Spleen (tissue), 7 donors: ENCODE measurements around the gene SLC26A6.

Experiments
- POLR2A ChIP-seq, 3 donors: fragments of 450-650 bp; IDR thresholded peaks; one replicate each; pipeline ENCODE4 v1.5.1; 2017; ENCODE audit warnings: antibody characterized with exemption in 3 of 3, mild to moderate bottlenecking in 1 of 3
- POLR2AphosphoS5 ChIP-seq, 3 donors: sonication (generic); formaldehyde crosslinking; IDR thresholded peaks; one replicate each; pipeline ENCODE4 v1.5.1; 2017; ENCODE audit warnings: antibody characterized with exemption in 3 of 3
- TF ChIP-seq, protein P1 (sequence below), 11 experiments: fragments of 200-600 bp in 7 of 11; fragments of 450-650 bp in 4 of 11; sonication (generic) in 4 of 11; IDR thresholded peaks in 8 of 11; conservative IDR thresholded peaks in 3 of 11; 1 replicate in 7 of 11; 2 replicates in 4 of 11; pipeline versions ENCODE4 v1.4.0 to v1.8.0; 2016 to 2021; ENCODE audit warnings: antibody characterized with exemption in 11 of 11, inconsistent platforms in 4 of 11, mild to moderate bottlenecking in 1 of 11
- donor health status: DM: no; HTN: no; CAD: no; lungs with moderate emphysema.
- donor health status: DM: no; HTN: no; CAD: no.
- donor health status: DM: no; HTN: no; CAD: no.

DNA sequence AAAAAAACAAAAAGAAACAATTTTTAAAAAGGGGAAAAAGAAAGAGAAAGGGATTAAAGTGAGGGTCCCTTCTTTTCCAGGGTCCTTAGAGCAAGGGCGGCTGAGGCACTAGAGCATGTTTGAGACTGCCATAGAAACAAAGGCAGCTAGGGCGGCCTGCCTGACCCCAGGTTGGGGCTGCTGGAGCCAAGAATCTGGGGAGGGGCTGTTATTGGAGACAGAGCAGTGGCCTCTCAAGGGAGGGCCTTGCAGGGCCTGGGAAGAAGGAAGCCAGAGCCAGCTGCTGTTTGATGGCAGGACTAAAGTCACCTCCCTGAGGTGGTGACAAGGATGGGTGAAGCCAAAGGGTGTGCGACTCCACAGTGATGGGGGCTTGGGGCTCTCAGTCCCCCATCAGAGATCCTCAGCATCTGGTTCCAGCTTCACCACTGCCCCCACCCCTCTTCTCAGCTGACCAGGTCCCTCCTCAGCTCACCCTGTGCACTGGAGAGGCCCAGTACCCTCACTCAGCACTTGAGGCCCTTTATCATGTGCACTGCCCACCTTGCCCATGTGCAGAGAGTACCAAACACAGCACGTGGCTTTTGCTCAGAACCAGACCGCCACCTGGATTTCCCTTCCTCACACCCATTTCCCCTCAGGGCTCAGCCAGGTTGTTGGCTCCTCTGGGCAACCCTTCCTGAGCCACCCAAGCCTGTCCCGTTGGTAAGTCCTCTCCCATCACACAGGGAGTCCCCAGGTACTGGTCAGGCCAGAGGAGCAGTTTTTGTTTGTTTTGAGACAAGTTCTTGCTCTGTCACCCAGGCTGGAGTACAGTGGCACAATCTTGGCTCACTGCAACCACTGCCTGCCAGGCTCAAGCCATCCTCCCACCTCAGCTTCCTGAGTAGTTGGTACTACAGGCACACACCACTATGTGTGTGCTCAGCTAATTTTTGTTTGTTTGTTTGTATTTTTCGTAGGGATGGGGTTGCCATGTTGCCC is 15.4 kb downstream of the SLC26A6 start:
- TF ChIP-seq POLR2A (IDR thresholded peaks at IDR 0.05), result no peak
- TF ChIP-seq, protein P1, sequence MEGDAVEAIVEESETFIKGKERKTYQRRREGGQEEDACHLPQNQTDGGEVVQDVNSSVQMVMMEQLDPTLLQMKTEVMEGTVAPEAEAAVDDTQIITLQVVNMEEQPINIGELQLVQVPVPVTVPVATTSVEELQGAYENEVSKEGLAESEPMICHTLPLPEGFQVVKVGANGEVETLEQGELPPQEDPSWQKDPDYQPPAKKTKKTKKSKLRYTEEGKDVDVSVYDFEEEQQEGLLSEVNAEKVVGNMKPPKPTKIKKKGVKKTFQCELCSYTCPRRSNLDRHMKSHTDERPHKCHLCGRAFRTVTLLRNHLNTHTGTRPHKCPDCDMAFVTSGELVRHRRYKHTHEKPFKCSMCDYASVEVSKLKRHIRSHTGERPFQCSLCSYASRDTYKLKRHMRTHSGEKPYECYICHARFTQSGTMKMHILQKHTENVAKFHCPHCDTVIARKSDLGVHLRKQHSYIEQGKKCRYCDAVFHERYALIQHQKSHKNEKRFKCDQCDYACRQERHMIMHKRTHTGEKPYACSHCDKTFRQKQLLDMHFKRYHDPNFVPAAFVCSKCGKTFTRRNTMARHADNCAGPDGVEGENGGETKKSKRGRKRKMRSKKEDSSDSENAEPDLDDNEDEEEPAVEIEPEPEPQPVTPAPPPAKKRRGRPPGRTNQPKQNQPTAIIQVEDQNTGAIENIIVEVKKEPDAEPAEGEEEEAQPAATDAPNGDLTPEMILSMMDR (IDR thresholded peaks at IDR 0.05 in 8 of 11, conservative IDR thresholded peaks at IDR 0.05 in 3 of 11), result no peak
- no peak for TF ChIP-seq POLR2AphosphoS5 (IDR thresholded peaks at IDR 0.05)
